CD4-positive, alpha-beta T cell (primary cell): ENCODE data around the gene SLC12A1. TPM values are rescaled to one million over a fixed set of nuclear protein-coding genes. Genes with fewer than 3 reads are reported as not detected.

Experiments used
- ATAC-seq: fragments of 200-7000 bp; cut with Tn5 transposase; one replicate; pipeline ENCODE4 v1.10.0; 2022; ENCODE audit warnings: mild to moderate bottlenecking; ENCODE audit not compliant: poor library complexity
- CTCF ChIA-PET: fragments of 350-600 bp; sonication (Branson Sonifier 250); formaldehyde crosslinking; loops from one replicate; lab custom pipeline; 2021; ENCODE audit warnings: antibody characterized with exemption, inconsistent platforms; lab: Charles Lee
- POLR2A ChIA-PET: fragments of 350-600 bp; sonication (Branson Sonifier 250); formaldehyde crosslinking; loops from one replicate; lab custom pipeline; 2021; ENCODE audit warnings: antibody characterized with exemption, inconsistent platforms; lab: Charles Lee
- DNase-seq, 14 experiments: peaks; one replicate each; pipeline ENCODE4 v3.0.0-alpha.2; 2013 to 2020; ENCODE audit warnings: mixed read lengths in 2 of 14
- H3K27ac ChIP-seq, 2 donors: one replicate each; pipeline versions ENCODE4 v1.5.1 to v1.7.0; 2013; ENCODE audit warnings: low read length in 2 of 2, low read depth in 1 of 2, mild to moderate bottlenecking in 1 of 2
- H3K27me3 ChIP-seq, 2 experiments: 1 replicate in 1 of 2; 2 replicates in 1 of 2; pipeline versions ENCODE4 v1.6.1 to v1.7.0; 2013; ENCODE audit warnings: low read length in 2 of 2, control low read depth in 1 of 2, mild to moderate bottlenecking in 1 of 2, moderate library complexity in 1 of 2; ENCODE audit not compliant: insufficient read depth in 2 of 2, control insufficient read depth in 1 of 2
- H3K36me3 ChIP-seq: one replicate; pipeline ENCODE4 v1.6.1; 2013; ENCODE audit warnings: low read length, control low read depth; ENCODE audit not compliant: insufficient read depth
- H3K4me1 ChIP-seq: one replicate; pipeline ENCODE4 v1.6.1; 2013; ENCODE audit warnings: low read length, control low read depth; ENCODE audit not compliant: insufficient read depth
- H3K4me3 ChIP-seq: one replicate; pipeline ENCODE4 v1.5.1; 2013; ENCODE audit warnings: mild to moderate bottlenecking, low read length, moderate library complexity
- H3K9me3 ChIP-seq, 2 experiments: 1 replicate in 1 of 2; 2 replicates in 1 of 2; pipeline versions ENCODE4 v1.6.1 to v1.7.0; 2013; ENCODE audit warnings: low read length in 2 of 2, mild to moderate bottlenecking in 2 of 2, control low read depth in 1 of 2, moderate library complexity in 1 of 2; ENCODE audit not compliant: control insufficient read depth in 1 of 2, insufficient read depth in 1 of 2
- H3K27ac Mint-ChIP-seq: one replicate; pipeline ENCODE4 v1.8.0; 2020; ENCODE audit warnings: mixed read lengths
- H3K27me3 Mint-ChIP-seq: one replicate; pipeline ENCODE4 v1.8.0; 2021; ENCODE audit warnings: mixed read lengths
- H3K36me3 Mint-ChIP-seq: one replicate; pipeline ENCODE4 v1.8.0; 2021; ENCODE audit warnings: low read depth, mixed read lengths
- H3K4me1 Mint-ChIP-seq: one replicate; pipeline ENCODE4 v1.8.0; 2021; ENCODE audit warnings: low read depth, mixed read lengths
- H3K4me3 Mint-ChIP-seq: one replicate; pipeline ENCODE4 v1.8.0; 2020; ENCODE audit warnings: mild to moderate bottlenecking, mixed read lengths
- H3K9me3 Mint-ChIP-seq: one replicate; pipeline ENCODE4 v1.8.0; 2020; ENCODE audit warnings: mixed read lengths
- intact Hi-C, 2 experiments: fragments of 100-400 bp; cut with DNase I in 1 of 2; cut with micrococcal nuclease in 1 of 2; formaldehyde crosslinking; loops; one replicate each; pipeline versions ENCODE4 v1.15.1 to v1.9.0; 2023 to 2025; cut with DNase I, micrococcal nuclease
- total RNA-seq, 174 experiments: library from RNA in 2 of 174; stranded (reverse) in 2 of 174; gene quantifications; one replicate each; pipeline ENCODE4 v1.2.3 and lab custom pipeline; 2021 to 2026
- TF ChIP-seq, protein P1 (sequence below): fragments of 200-600 bp; IDR thresholded peaks from one replicate; pipeline ENCODE4 v1.8.0; 2022; ENCODE audit warnings: antibody characterized with exemption, mild to moderate bottlenecking

Gene SLC12A1
- total RNA-seq, 2 experiments from 2014 or later = not detected

DNA sequence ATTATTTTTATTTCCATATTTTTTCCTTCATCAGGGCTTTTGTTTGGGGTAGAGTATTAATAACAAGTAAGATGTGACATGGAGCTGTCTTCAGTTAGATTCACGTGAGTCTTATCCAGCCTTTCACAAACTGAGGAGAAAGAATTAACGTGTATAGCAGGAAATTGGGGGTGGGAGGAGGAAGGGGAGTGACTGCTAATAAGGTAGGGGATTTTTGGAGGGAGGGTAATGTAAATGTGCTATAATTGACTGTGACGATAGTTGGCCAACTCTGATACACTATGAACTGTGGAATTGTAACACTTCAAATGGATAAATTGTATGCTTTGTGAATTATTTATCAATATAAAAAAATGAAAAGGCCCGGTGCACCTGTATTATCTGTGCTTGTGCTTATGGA, 134.0 kb downstream of the SLC12A1 start:
- H3K4me1 Mint-ChIP-seq = no peaks in the 10 kb centered on the region
- peaks cover 69% of the 10 kb centered on the region for H3K36me3 Mint-ChIP-seq
- no peaks in the 10 kb centered on the region for H3K9me3 Mint-ChIP-seq
- Histone ChIP-seq H3K4me3 (no peak overlapping the region), H3K36me3 (peaks cover 44% of the 10 kb centered on the region), H3K9me3 (no peaks in the 10 kb centered on the region), H3K4me1 (no peaks in the 10 kb centered on the region), H3K27ac (no peak overlapping the region), H3K27me3 (no peaks in the 10 kb centered on the region)
- ATAC-seq (no peak), DNase-seq (no peak)
- H3K4me3 Mint-ChIP-seq = no peak overlapping the region
- POLR2A ChIA-PET = no interaction called here
- intact Hi-C loops = no loop called here
- TF ChIP-seq, protein P1, sequence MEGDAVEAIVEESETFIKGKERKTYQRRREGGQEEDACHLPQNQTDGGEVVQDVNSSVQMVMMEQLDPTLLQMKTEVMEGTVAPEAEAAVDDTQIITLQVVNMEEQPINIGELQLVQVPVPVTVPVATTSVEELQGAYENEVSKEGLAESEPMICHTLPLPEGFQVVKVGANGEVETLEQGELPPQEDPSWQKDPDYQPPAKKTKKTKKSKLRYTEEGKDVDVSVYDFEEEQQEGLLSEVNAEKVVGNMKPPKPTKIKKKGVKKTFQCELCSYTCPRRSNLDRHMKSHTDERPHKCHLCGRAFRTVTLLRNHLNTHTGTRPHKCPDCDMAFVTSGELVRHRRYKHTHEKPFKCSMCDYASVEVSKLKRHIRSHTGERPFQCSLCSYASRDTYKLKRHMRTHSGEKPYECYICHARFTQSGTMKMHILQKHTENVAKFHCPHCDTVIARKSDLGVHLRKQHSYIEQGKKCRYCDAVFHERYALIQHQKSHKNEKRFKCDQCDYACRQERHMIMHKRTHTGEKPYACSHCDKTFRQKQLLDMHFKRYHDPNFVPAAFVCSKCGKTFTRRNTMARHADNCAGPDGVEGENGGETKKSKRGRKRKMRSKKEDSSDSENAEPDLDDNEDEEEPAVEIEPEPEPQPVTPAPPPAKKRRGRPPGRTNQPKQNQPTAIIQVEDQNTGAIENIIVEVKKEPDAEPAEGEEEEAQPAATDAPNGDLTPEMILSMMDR = no peak
- CTCF ChIA-PET = interaction anchor here (2.2 kb wide), 1 partner anchor 12 kb away, joined by 8 read pairs; no protein-coding TSS in a partner anchor
- H3K27ac Mint-ChIP-seq = peak overlapping the region; percentile 42
- no peaks in the 10 kb centered on the region for H3K27me3 Mint-ChIP-seq

DNA sequence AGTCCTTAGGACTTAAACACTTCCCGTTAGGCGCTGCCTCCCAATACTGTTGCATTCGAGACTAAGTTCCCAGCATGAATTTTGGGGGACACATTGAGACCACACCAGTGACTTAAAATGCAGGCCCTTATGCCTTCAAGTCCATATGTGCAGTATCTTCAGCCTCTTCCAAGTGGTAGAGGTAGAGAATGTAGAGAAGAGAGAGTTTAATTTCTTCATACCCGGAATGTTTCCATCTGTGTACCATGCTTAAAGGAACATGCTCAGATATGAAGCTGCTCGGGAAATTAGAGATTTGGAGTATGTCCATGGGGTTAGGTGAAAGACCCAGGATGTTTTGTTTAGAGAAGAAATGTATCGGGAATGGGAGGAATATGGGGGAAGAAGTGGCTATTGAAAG, 137.8 kb downstream of the SLC12A1 start:
- Mint-ChIP-seq H3K9me3 (no peaks in the 10 kb centered on the region), H3K27ac (no peak overlapping the region), H3K36me3 (peaks cover 42% of the 10 kb centered on the region), H3K27me3 (no peaks in the 10 kb centered on the region), H3K4me1 (no peaks in the 10 kb centered on the region), H3K4me3 (no peak overlapping the region)
- TF ChIP-seq, protein P1 = no peak
- no peak overlapping the region for H3K27ac ChIP-seq
- intact Hi-C loops = no loop called here
- no peaks in the 10 kb centered on the region for H3K9me3 ChIP-seq
- no peak for DNase-seq
- H3K4me1 ChIP-seq = no peaks in the 10 kb centered on the region
- H3K36me3 ChIP-seq = peaks cover 31% of the 10 kb centered on the region
- ChIA-PET POLR2A (no interaction called here), CTCF (no interaction called here)
- ATAC-seq = no peak
- H3K4me3 ChIP-seq = no peak overlapping the region
- H3K27me3 ChIP-seq = no peaks in the 10 kb centered on the region

DNA sequence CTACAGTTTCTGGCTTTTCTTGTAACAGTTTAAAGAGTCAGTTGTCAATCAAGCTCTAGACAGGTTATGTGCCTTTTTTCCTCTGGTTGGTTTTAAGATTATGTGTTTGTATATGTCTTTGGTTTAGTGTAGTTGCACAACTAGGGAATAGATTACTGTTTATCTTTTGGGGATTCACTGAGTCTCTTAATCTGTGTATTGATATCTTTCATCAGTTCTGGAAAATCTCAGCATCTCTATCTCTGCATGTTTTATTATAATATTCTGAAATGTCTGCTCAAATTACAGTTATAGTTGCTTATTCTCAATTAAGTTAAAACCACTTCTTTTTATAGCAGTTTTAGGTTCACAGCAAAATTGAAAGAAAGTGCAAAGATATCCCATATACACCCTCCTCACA, 139.4 kb downstream of the SLC12A1 start:
- intact Hi-C loops = no loop called here
- ChIA-PET CTCF (no interaction called here), POLR2A (no interaction called here)
- peaks cover 29% of the 10 kb centered on the region for H3K36me3 ChIP-seq
- H3K4me3 Mint-ChIP-seq = no peak overlapping the region
- H3K36me3 Mint-ChIP-seq = peaks cover 28% of the 10 kb centered on the region
- ATAC-seq = no peak
- H3K27ac Mint-ChIP-seq = no peak overlapping the region
- no peak overlapping the region for H3K4me3 ChIP-seq
- TF ChIP-seq, protein P1 = no peak
- no peaks in the 10 kb centered on the region for H3K4me1 Mint-ChIP-seq
- no peaks in the 10 kb centered on the region for H3K9me3 Mint-ChIP-seq
- no peaks in the 10 kb centered on the region for H3K9me3 ChIP-seq
- H3K27me3 ChIP-seq = no peaks in the 10 kb centered on the region
- no peak for DNase-seq
- no peaks in the 10 kb centered on the region for H3K4me1 ChIP-seq
- no peaks in the 10 kb centered on the region for H3K27me3 Mint-ChIP-seq
- no peak overlapping the region for H3K27ac ChIP-seq
